ENCODE measurements around the gene LRRN2.

LRRN2 gene

DNA sequence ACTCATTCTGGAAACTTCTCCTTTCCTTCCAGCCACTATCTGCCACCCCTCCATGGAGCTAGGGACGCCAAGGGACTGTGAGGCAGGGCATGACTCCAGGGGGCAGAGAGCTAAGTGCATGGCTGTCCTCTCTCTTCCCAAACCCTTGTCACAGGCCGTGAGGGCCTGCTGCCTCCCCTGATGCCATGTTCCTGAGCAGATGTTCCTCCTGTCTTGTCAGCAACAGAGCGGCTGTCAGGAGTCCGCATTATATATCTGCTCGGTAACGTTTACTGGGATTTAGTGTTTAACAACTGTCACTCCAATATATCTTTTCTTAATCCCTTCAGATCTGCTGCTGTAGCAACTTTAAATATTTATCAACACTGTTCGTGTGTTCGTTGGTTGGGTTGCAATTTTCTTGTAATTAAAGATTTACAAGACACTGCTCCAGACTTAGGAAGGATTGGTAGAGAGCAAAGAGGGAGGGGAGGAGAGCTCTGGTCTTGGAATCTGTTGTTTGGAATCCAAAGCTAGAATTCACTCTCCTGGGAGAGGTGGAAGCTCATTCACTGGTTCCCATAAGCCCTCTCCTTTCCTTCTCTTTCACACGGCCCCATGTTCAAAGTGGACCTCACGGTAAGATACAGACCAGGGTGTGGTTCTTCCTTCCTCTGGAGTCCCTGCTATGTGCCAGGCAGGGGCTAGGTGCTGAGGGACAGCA lies 93.1 kb downstream of the LRRN2 start:
- no peak for DNase-seq

- no peak for DNase-seq
Observed at GRCh38 chr1:204591473-204592090, 94.0 kb downstream of the LRRN2 start.

DNA sequence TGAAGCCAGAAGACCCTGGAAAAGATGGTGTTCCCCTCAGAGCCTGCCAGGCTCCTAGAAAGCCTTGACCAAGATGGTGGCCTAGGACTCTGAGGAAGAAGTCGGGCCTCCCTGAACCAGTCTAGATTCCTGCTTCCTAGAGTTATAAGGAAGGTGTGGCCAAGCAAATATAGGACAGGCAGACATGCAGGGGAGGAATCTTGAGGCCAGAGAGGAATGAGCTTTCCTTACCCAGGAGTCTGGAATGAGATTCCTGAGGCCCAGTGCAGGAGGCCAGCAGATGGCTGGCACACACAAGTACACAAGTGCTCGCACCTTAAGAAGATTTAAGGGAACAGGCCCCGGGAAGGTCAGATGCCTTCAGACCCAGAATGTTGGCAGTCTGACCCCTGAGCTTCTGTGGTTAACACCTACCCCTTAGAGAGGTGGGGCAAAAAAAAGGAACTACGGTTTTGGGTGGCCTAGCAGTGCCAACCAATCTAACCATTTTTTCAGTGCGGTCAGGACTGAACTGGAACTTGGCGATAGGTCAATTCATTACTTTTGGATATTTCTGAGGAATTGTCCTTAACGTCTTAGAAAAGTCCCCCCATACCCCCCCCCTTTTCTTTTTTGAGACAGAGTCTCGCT lies 96.0 kb downstream of the LRRN2 start:
- DNase-seq: no peak

DNA sequence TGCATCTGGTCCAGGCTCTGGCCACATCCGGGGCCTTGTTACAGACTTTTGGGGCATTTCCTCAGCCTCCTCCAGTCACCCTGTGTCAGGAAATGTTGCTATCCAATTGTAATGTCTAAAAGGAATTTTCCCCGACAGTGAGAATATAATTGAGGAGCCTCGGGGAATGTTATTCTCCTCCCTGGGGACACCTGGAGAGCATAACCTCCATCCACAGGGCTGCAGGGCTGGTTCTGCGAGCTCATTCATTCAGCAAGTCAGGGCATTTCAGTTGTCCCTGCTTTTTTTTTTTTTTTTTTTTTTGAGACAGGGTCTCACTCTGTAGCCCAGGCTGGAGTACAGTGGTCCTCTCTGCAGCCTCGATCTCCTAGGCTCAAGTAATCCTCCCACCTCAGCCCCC lies 96.7 kb downstream of the LRRN2 start:
- no peak for DNase-seq

DNA sequence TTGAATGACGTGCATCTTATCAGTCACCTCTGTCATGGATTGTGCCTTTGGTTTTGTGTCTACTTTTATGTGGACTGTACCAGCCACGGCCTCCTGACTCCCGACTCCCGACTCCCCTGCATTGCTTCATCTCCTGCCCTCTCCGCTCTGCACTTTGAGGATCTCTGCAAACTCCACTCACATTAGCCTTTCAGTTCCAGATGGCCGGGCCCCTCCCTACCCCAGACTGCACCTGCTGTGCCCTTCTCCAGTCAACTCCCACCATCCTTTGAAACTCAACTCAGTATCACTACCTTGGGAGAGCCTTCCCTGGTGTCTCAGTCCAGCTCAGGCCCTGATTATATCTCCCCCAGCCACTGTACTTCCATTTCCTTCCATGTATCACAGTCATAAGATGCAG lies 97.9 kb downstream of the LRRN2 start:
- no peak for DNase-seq

GRCh38 chr1:204584699-204585372 lies 100.7 kb downstream of the LRRN2 start:
- DNase-seq: no peak

- no peak for DNase-seq
Observed at GRCh38 chr1:204583909-204584632, 101.5 kb downstream of the LRRN2 start.

DNA sequence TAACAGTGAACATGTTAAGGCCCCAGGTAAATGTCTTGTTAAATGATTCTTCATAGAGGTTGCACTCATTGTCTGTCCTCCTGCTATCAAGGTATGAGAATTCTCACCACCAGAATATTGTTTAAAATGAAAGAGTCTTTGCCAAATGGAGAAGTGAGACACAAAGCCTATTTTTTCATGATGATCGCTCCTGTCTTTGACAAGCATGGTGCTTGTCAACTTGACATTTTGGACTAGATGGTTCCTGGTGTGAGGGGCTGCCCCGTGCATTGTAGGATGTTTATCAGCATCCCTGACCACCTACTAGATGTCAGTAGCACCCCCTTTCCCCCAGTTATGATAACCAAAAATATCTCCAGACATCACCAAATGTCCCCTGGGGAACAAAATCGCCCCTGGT lies 103.8 kb downstream of the LRRN2 start:
- no peak for DNase-seq

DNA sequence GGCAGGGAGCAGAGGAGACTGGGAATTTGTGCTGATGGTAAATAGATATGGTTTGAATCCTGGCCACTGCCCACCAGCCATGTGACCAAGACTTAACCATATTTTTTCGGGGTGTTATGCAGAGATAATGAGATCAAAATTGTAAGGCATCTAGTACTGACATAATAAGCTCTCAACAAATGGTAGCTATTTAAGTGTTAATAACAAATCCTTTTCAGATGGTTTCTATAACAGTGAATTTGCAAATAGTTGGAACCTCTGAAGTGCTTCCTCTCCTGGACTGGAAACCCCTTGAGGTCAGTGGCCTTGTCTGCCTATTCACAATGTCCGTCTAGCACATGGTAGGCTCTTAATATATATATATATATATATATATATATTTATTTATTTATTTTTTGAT lies 104.7 kb downstream of the LRRN2 start:
- no peak for DNase-seq

DNA sequence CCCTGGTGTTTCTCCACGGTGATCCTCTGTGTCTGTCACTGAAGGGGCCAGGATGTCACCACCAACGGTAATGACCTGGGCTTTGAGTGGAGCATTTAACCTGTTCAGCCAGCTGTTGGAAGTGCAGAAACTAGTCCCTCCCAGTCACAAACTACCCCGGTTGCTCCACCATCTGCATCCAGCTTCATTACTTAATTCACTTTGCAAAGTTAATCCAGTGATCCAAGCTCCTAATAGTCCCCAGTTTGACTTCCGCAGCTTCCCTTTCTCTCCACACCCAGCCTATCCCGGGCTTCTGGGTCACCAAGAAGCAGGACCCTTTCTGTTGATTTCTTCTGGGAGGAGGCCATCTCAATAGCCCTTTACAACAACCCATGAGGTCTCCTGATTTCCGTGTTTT lies 105.9 kb downstream of the LRRN2 start:
- DNase-seq: no peak

- DNase-seq: peak in 1 of 2 experiments; percentile 16
Observed at GRCh38 chr1:204578867-204579664, 106.5 kb downstream of the LRRN2 start.

DNA sequence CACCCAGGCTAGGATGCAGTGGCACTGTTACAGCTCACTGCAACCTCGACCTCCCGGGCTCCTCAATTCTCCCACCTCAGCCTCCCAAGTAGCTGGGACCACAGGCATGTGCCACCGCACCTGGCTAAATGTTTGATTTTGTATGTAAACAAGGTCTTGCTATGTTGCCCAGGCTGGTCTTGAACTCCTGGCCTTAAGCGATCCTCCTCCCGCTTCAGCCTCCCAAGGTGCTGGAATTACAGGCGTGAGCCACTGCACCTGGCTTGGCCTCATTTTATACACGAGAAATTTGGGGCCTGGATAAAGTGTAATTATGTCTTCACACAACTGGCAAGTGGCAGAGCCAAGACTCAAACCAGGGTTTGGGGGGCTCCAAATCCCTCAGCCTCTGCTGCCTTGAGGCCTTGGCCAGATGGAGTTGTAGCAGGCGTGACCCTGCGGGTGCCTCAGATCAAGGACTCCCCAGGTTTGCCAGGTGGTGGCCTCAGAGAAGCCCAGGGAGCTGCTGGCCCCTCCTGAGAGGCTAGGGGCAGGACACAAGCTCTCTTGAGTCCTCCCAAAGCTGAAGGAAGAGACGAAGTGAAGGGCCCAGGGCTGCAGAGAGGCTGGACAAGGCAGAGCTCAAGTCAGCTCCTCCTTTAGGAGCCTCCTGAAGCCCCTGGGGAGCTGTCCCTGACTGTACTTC lies 107.6 kb downstream of the LRRN2 start:
- DNase-seq: no peak

GRCh38 chr1:204576422-204576821 lies 109.1 kb downstream of the LRRN2 start:
- DNase-seq: no peak

- no peak for DNase-seq
Observed at GRCh38 chr1:204575221-204576190, 110.0 kb downstream of the LRRN2 start.

GRCh38 chr1:204574865-204575163 lies 110.7 kb downstream of the LRRN2 start:
- DNase-seq: no peak

- DNase-seq: no peak
Observed at GRCh38 chr1:204574016-204574864, 111.3 kb downstream of the LRRN2 start.

GRCh38 chr1:204572923-204573922 lies 112.3 kb downstream of the LRRN2 start:
- no peak for DNase-seq

DNA sequence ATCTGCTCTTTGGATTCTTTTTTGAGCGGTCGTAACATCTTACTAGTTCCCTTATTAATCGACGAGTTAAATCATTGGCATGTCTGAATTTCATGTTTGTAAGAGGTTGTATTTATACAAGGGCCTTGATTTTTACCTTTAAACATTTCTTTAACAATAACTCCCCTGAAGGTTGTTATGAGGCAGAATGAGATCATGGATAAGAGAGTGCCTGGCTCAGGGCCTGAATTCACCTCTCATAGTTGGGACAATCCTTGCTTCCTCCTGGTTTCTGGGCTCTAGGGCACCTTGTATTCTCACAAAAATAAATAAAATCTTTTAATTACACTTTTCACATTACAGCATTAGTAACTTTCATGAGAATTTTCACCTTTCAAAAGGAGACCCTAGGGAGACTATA lies 113.9 kb downstream of the LRRN2 start:
- no peak for DNase-seq

Measured in stimulated activated CD4-positive, alpha-beta T cell treated with anti-CD3 and anti-CD28 coated beads, Interleukin-4, amount 100 ng/mL, for 4 hours (primary cell).